ENCODE measurements around the gene KSR1. TPM values are rescaled to one million over a fixed set of nuclear protein-coding genes. Genes with fewer than 3 reads are reported as not detected.

The KSR1 gene
- total RNA-seq, 1 donor: 15.5 TPM

DNA sequence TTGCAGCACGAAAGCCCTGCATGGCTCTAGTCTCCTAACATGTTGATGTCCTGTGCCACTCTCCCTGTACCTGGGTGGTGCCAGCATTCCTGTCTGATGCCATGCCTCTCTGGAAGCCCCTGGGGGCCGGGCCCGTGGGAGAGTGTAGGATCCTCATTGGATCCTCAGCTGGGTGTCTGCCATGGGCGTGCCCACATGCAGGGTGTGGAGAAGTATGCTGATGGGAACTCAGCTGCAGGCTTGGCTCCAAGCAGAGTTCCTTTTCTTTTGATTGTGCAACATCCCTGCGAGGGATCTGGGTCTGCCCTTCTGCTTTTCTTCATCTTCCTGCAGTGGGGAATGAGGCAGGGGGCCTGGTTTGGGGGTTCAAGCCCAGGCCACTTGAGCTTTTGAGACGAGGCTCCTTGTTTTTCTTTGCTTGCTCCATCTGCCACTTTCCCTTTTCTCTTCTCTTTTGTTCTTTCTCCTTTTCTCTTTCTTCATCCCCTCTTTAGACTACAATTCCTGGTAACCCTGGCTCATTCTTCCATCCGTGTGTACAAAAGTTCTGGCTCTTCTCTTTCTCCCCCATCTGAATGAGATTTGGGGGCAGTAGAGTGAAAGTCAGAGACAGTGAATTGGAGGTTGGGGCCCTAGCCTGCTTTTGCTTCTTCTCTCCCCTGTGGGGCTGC is 32.9 kb downstream of the KSR1 start:
- peak; percentile 87 for DNase-seq (ENCODE audit: low read depth)
- H3K4me3 ChIP-seq (ENCODE audit: low read depth, low read length): no peak overlapping the region
- TF ChIP-seq, protein P1, sequence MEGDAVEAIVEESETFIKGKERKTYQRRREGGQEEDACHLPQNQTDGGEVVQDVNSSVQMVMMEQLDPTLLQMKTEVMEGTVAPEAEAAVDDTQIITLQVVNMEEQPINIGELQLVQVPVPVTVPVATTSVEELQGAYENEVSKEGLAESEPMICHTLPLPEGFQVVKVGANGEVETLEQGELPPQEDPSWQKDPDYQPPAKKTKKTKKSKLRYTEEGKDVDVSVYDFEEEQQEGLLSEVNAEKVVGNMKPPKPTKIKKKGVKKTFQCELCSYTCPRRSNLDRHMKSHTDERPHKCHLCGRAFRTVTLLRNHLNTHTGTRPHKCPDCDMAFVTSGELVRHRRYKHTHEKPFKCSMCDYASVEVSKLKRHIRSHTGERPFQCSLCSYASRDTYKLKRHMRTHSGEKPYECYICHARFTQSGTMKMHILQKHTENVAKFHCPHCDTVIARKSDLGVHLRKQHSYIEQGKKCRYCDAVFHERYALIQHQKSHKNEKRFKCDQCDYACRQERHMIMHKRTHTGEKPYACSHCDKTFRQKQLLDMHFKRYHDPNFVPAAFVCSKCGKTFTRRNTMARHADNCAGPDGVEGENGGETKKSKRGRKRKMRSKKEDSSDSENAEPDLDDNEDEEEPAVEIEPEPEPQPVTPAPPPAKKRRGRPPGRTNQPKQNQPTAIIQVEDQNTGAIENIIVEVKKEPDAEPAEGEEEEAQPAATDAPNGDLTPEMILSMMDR (IDR thresholded peaks at IDR 0.05; ENCODE audit: insufficient read depth, low read depth, low read length): no peak

DNA sequence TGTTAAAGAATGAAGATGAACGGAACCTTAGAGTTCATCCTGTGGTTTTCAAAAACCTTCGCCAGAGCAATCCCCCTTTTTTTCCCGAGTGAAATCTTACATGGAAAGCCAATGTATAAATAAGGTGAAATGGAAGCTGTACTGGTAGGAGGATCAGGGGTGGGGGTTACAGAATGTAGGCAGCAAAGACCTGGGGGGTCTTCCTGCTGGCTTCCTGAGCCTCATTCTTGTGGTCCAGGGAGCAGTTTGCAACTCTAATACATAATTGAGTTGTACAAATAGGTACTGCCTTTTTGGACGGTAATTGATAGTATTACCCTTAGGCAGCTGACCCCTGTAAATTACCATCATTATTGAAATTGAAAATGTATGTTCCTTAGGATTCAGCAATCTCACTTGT is 34.1 kb downstream of the KSR1 start:
- TF ChIP-seq, protein P1 (IDR thresholded peaks at IDR 0.05; ENCODE audit: insufficient read depth, low read depth, low read length): no peak
- H3K4me3 ChIP-seq (ENCODE audit: low read depth, low read length): no peak overlapping the region
- no peak for DNase-seq (ENCODE audit: low read depth)

DNA sequence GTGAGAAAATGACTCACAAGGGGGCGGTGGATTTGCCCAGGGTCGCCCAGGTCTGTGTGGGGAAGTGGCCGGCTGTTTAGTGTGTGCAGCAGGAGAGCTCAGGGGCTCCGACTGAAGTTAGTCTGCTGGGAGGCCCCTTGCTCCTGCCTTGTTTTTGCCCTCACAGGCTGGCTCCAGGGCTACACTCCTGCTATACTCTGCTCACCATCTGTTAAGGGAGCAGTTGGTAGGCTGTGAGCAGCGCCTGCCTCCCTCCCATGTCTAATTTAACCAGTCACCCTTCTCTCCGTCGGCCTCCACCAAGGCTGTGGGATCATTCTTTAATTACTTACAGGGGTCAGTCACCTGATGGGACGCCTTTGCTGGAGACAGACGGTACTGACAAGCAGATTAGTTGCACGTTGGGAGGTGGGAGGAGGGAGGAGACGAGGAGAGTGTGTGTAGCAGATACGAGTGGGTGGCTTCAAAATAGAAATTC is 35.5 kb downstream of the KSR1 start:
- DNase-seq (ENCODE audit: low read depth): no peak
- no peak overlapping the region for H3K4me3 ChIP-seq (ENCODE audit: low read depth, low read length)
- TF ChIP-seq, protein P1 (IDR thresholded peaks at IDR 0.05; ENCODE audit: insufficient read depth, low read depth, low read length): no peak

DNA sequence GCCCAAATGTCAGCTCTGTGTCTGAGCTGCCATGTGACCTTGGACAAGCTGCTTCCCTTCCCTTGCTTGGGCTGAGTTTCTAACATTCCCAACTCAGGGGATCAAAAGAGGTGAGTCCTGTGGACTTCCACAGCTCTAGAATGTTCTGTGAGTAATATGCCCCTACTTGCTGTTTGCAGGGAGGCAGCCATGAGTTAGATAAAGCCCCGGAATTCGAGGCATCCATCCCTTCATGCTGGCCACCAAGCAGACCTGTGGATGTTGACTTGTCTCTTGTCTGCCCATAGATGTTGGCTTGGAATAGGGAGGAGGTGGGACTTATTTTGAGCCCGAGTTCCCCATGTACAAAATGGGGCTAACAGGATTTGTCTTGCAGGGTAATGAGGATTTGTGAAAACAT is 36.2 kb downstream of the KSR1 start:
- TF ChIP-seq, protein P1 (IDR thresholded peaks at IDR 0.05; ENCODE audit: insufficient read depth, low read depth, low read length): no peak
- no peak for DNase-seq (ENCODE audit: low read depth)
- no peak overlapping the region for H3K4me3 ChIP-seq (ENCODE audit: low read depth, low read length)

DNA sequence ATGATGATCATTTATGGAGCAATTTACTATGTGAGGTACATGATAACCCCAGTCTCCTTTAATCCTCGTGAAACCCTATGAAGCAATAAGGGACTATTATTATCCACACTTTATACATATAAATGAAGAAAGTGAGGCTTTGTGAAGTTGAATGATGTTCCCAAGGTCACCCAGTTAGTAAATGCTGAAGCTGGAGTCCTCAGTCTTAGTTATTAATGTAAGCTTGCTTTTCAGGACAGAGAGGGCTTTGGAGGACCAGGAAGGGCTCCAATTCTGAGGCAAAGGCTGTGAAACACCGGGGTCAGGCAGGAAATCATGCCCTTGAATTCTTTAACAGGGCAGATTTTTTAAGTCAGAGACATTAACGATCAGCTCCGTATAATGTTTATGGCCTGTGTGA is 36.8 kb downstream of the KSR1 start:
- H3K4me3 ChIP-seq (ENCODE audit: low read depth, low read length): no peak overlapping the region
- DNase-seq (ENCODE audit: low read depth): peak; percentile 50
- TF ChIP-seq, protein P1 (IDR thresholded peaks at IDR 0.05; ENCODE audit: insufficient read depth, low read depth, low read length): no peak

DNA sequence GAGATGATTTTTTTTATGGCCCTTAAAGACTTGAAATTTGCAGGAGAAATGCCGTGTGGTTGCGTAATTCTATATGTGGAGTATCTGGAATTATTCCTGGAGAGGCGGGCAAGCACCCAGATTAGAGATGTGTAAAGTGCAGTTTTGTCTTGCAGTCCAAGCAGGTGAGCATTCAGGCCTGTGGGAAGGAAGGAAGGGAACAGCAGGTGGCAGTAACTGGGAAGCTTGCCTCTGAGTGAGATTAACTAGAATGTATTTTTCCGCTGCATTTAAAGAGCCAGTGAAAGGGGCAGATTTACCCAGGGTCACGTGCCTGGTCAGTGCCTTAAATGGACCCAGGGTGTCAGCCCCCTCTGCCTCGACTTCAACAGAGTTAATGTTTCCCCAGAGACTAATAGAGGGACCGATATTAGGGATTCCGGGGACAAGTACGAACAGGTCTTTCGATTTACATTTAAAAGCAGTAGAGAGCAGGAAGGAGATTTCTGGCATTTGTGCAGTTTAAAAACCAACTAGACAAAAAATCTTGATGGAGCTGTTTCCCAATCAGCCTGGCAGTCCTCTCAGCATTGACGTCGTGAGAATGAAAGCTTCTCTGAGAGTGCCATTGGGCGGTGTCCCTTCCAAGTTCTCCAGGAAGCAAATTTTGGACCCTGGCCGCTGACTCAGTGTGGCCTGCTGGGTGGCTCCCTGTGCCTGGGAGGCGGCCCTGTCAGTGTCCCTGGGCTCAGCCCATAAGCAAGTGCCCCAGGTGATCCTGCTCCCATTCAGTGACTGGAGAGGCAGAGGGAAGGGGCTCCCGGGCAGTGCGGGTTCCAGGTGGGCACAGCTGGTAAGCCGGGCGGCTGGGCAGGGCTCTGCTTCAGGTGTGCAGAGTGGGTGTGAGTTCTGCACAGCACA is 38.2 kb downstream of the KSR1 start:
- peak; percentile 77 for DNase-seq (ENCODE audit: low read depth)
- TF ChIP-seq, protein P1 (IDR thresholded peaks at IDR 0.05; ENCODE audit: insufficient read depth, low read depth, low read length): peak; percentile 37
- no peak overlapping the region for H3K4me3 ChIP-seq (ENCODE audit: low read depth, low read length)

Measured in fibroblast of villous mesenchyme (primary cell).